Stimulated activated CD8-positive, alpha-beta memory T cell treated with anti-CD3 and anti-CD28 coated beads, Interleukin-4, amount 100 ng/mL, for 4 hours (primary cell): ENCODE data around the gene KIF27.
A peak's percentile ranks its signal among the peaks of the same experiment; 100 is the strongest.
"Not testable (repeated sequence)": the region's sequence is repeated elsewhere in the genome, so short reads cannot be mapped to it uniquely, and the experiment has no call there.

Source experiments
- DNase-seq, 2 donors: peaks; one replicate each; pipeline ENCODE4 v3.0.0-alpha.2; 2020; ENCODE audit warnings: low read depth in 2 of 2, low spot score in 1 of 2

The KIF27 gene

GRCh38 chr9:83932011-83932410, 10.8 kb upstream of the KIF27 start:
- DNase-seq = no peak

GRCh38 chr9:83930881-83931280, 9.6 kb upstream of the KIF27 start:
- DNase-seq = no peak

DNA sequence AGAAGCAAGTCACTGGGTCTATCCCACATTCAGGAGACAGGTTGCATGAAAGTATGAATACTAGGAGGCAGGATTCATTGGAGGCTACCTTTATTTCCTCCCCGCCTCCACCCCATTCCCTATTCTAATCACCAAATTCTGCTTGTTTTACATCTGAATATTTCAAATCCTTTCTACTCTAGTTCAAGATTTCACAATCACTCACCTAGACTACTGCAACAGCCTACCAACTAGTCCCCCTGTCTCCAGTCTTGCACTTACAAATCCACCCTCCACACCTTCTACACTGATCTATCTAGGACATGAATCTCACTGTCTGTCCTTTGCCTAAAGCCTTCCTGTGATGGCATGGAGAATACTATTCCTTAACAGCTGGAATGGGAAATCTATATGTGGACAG, 6.4 kb upstream of the KIF27 start:
- no peak for DNase-seq

DNA sequence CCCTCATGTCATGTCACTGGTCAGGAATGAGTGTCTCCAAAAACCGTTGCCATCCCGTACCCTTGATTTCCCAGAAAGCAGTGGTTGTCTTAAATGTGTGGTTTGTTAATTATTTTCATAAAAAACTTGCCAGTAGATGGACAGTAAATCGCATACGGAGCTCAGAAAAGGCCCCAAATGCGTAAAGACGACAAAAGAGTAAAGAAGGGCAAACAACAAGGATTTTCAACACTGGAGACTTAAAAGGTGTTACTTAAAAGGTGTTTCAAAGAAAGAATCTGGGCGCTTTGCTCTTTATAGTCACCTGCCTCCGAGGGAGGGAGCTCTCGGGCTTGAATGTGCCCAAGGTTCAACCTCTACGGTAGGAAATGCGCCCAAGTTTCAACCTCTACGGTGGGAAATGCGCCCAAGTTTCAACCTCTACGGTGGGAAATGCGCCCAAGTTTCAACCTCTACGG, 734 bp downstream of the KIF27 start:
- DNase-seq = no peak

DNA sequence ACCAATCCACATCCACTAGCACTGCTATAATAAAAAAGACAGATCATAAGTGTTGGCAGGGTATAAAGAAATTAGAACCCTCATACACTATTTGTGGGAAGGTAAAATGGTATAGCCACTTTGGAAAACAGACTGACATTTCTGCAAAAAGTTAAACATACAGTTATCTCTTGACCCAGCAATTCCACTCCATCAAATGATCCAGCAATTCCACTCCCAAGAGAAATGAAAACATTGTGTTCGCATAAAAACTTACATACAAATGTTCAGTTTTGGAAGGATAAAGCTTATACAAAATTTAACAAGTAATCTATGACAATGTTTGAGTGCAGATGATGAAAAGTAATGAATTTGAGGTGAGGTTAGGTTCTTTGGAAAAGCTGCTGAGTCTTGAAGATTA, 2.1 kb downstream of the KIF27 start:
- DNase-seq = no peak

DNA sequence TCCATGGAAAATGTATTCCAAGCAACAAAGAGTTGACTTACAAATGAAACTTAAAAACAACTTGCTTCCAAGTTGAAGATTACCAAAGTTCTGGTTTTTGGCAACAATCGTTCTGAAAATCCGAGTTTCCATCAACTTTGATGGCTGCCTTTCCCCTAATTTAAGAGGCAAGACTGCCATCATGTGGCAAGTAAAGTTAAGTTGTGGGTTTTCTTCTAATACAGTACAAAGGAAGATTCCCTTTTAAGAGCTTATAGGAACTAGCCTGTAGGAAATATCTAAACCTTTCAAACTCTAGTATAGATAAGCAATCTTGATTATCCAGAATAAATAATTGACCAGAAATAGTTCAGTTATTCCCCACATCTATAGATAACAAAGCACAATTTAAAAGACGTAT, 9.0 kb downstream of the KIF27 start:
- not testable (repeated sequence) for DNase-seq

DNA sequence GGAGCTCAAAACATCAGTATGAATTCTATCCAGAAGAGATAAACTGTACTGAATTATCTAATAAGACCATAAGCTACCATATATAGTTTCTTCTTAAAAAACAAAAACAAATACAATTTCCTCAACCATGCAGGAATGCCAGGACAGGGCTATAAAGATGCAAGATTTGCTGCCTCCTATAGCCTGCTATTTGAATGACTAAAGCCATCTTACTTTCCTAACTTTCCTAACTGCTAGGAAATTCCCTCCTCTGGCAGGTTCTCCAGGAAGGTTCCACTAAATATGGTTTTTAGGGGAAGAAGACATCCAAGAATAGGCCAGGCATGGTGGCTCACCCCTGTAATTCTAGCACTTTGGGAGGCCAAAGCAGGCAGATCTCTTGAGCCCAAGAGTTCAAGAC, 15.1 kb downstream of the KIF27 start:
- DNase-seq = no peak

DNA sequence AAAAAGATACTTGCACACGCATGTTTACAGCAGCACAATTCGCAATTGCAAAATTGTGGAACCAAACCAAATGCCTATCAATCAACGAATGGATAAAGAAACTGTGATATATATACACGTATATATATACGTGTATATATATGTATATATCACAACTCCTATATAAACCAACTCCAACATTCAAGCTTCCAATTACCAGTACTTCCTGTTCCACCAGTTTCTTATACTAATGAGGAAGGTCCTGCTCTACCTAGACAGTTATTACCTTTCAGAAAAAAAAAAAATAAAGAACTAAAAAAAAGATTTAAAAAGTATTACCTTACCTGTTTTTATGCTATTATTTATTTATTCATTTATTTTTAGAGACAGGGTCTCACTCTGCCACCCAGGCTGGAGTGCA, 20.6 kb downstream of the KIF27 start:
- not testable (repeated sequence) for DNase-seq

GRCh38 chr9:83894301-83894700, 26.9 kb downstream of the KIF27 start:
- DNase-seq = not testable (repeated sequence)

GRCh38 chr9:83886498-83886897, 34.7 kb downstream of the KIF27 start:
- DNase-seq = not testable (repeated sequence)

DNA sequence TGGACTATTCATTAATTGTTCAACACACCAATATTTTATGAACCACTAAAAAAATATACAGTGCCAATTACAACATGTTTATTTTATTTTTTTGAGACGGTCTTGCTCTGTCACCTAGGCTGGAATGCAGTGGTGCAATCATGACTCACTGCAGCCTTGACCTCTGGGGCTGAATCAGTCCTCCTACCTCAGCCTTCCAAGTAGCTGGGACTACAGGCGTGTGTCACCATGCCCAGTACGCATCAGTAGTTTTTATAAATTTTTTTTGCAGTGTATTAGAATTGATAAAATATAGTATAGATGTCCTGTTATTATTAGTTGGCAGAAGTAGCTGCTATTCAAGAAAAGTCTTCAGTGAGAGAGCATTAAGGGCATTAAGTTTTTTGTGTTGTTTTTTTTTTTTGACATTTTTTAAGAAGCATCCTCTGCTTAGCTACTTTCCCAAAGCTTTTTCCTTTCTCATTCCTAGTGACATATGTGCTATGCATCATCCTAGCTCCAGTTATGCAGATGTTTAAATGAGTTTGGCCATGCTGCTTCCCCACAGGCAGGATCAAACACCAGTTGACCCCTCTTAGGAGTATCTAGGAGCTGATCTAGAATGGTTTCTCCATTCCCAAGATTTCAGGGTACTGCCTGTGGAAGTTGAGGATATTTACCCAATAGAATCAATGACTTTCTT, 35.5 kb downstream of the KIF27 start:
- not testable (repeated sequence) for DNase-seq

- DNase-seq = not testable (repeated sequence)
Measured at GRCh38 chr9:83881687-83882408, 39.4 kb downstream of the KIF27 start.

DNA sequence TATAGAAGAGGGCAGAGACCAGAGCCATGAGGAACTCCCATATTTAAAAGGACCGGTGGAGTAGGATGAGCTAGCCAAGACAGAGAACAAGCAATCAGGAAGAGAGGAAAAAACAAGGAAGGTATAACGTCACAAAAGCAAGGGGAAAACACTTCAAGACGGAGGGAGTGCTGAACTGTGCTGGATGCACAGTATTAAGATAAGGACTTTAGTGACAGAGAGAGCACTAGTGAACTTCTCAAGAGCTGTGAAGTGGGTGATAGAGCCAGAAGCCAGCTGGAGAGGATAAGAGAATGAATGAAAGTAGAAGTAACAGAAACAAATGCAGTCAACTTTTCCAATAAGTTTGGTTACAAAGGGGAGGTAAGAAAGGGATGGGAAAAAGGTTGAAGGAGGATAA, 45.7 kb downstream of the KIF27 start:
- not testable (repeated sequence) for DNase-seq

GRCh38 chr9:83849895-83850294, 71.3 kb downstream of the KIF27 start:
- not testable (repeated sequence) for DNase-seq

DNA sequence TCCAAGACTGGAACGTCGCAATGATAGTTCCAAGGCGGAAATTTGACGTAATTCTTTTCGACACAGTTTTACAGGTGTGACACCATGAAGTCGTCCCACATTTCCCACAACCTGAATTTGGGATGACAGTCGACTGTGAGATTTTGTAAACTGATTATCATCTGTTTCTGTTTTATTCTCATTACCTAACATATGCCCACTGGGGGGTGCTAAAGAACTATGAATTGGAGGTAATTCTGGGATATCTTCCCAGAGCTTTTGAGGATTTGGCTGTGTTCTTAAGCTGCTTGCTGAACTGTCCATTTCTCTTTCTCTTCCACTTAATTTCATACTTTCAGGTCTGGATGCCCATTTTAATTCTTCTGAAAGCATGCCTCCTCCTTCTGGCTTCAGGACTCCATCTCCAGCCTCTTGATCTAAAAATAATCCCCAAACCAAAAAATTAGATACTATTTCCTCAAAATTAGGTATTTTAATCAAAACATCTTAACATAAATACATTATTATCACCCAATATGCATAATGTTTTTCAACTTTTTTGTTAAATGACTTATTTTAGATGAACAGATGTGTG, 84.1 kb downstream of the KIF27 start:
- DNase-seq = not testable (repeated sequence)

- DNase-seq = not testable (repeated sequence)
Measured at GRCh38 chr9:83830426-83831071, 90.7 kb downstream of the KIF27 start.

- DNase-seq = not testable (repeated sequence)
Measured at GRCh38 chr9:83824986-83825623, 96.1 kb downstream of the KIF27 start.

- peak; percentile 44 to 68 for DNase-seq
Measured at GRCh38 chr9:83817356-83818278, 103.6 kb downstream of the KIF27 start, which contains the start of gene GKAP1. TSS of gene GKAP1 (minus strand) at chr9:83817769. CDS start at chr9:83806517, 11,252 bp downstream.

DNA sequence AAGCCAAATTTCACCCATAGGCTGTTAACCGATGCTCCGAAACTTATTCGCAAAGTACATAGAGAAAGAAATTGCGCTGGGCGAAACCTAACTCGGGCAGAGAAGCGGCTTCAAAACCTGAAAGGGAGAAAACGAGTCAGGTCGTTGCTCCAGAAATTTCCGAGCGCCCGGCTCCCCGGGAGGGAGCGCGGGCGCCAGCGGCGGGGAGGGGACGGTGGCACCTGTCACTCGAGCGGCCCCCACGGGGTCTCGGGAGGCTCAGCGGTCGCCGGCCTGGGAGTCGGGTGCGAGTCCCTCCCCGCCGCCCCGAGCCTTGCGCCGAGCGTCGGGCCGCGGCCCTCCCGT, 104.2 kb downstream of the KIF27 start:
- peak in 1 of 2 donors; percentile 1 for DNase-seq

- not testable (repeated sequence) for DNase-seq
Measured at GRCh38 chr9:83815120-83815519, 106.1 kb downstream of the KIF27 start.
